Panc1 (cell line): ENCODE results near the gene GNPDA2. TPM values are rescaled to one million over a fixed set of nuclear protein-coding genes. Genes with fewer than 3 reads are reported as not detected.

Experiments used
- ATAC-seq: fragments of 200-7000 bp; cut with Tn5 transposase; 2 replicates; pipeline ENCODE4 v1.9.1; 2020; ENCODE audit warnings: mild to moderate bottlenecking, moderate library complexity
- BruUV-seq: library from RNA; stranded (reverse); fragments of 400-500 nt; replicated peaks from 2 replicates; lab custom pipeline; 2021; lab: Mats Ljungman, UMichigan
- CTCF ChIA-PET: fragments of 300-600 bp; sonication (Branson Sonifier 250); formaldehyde crosslinking; loops from one replicate; lab custom pipeline; 2022; ENCODE audit warnings: antibody characterized with exemption; lab: Charles Lee
- POLR2A ChIA-PET: fragments of 300-600 bp; sonication (Branson Sonifier 250); formaldehyde crosslinking; loops from one replicate; lab custom pipeline; 2022; ENCODE audit warnings: antibody characterized with exemption; lab: Charles Lee
- DNase-seq: peaks from one replicate; pipeline ENCODE4 v3.0.0-alpha.2; 2010; ENCODE audit warnings: low read depth, low spot score
- H3K27ac ChIP-seq: 2 replicates; pipeline ENCODE4 v1.5.1; 2011; ENCODE audit warnings: mild to moderate bottlenecking, low read length, inconsistent platforms
- H3K27me3 ChIP-seq: fragments of 200-500 bp; sonication (Bioruptor generic); 2 replicates; pipeline ENCODE4 v1.6.0; 2014; ENCODE audit warnings: low read length, inconsistent platforms; ENCODE audit not compliant: control insufficient read depth, insufficient read depth
- H3K36me3 ChIP-seq: fragments of 200-500 bp; sonication (Bioruptor generic); 2 replicates; pipeline ENCODE4 v1.5.1; 2014; ENCODE audit warnings: inconsistent platforms, mild to moderate bottlenecking, low read length, moderate library complexity; ENCODE audit not compliant: control insufficient read depth, insufficient read depth
- H3K4me1 ChIP-seq: 2 replicates; pipeline ENCODE4 v1.5.1; 2011; ENCODE audit warnings: inconsistent platforms, mild to moderate bottlenecking, low read length, moderate library complexity; ENCODE audit not compliant: control insufficient read depth, insufficient read depth
- H3K4me3 ChIP-seq, 2 experiments: 2 replicates each; pipeline ENCODE4 v1.5.1; 2011 to 2012; ENCODE audit warnings: low read depth in 2 of 2, low read length in 2 of 2, mild to moderate bottlenecking in 2 of 2, inconsistent platforms in 1 of 2, moderate library complexity in 1 of 2
- H3K9me3 ChIP-seq: fragments of 200-500 bp; sonication (Bioruptor generic); 2 replicates; pipeline ENCODE4 v1.5.1; 2014; ENCODE audit warnings: low read depth, mild to moderate bottlenecking, inconsistent platforms, low read length, moderate library complexity; ENCODE audit not compliant: control insufficient read depth, insufficient read depth
- CTCF ChIP-seq: fragments of 450-650 bp; IDR thresholded peaks from 2 replicates; pipeline ENCODE4 v1.5.1; 2017; ENCODE audit warnings: mild to moderate bottlenecking
- POLR2AphosphoS5 ChIP-seq: IDR thresholded peaks from 2 replicates; pipeline ENCODE4 v1.6.1; 2012; ENCODE audit warnings: mild to moderate bottlenecking, low read depth, low read length, moderate library complexity
- REST ChIP-seq, 2 experiments: IDR thresholded peaks; 2 replicates each; pipeline ENCODE4 v1.6.1; 2011 to 2012; ENCODE audit warnings: low read depth in 2 of 2, control low read depth in 1 of 2, low read length in 1 of 2, mild to moderate bottlenecking in 1 of 2, moderate library complexity in 1 of 2; ENCODE audit not compliant: insufficient read depth in 1 of 2
- SIN3A ChIP-seq: IDR thresholded peaks from 2 replicates; pipeline ENCODE4 v1.6.1; 2012; ENCODE audit warnings: low read depth, mild to moderate bottlenecking, low read length, moderate library complexity, borderline replicate concordance; ENCODE audit not compliant: insufficient read depth
- TCF7L2 ChIP-seq: IDR thresholded peaks from 2 replicates; pipeline ENCODE4 v1.6.1; 2011; ENCODE audit warnings: mild to moderate bottlenecking, low read depth, low read length, inconsistent platforms
- in situ Hi-C: cut with HindIII; loops from 2 replicates; pipeline ENCODE4 v1.10.0; 2016; ENCODE audit warnings: low sequenced_read_pairs, low pct_unique_long_range_greater_than_20kb
- intact Hi-C: fragments of 100-400 bp; cut with micrococcal nuclease; formaldehyde crosslinking; loops from one replicate; pipeline ENCODE4 v1.10.0; 2022; ENCODE audit not compliant: unreplicated experiment
- total RNA-seq: library from RNA; stranded (reverse); gene quantifications from one replicate; pipeline ENCODE4 v1.2.1, GENCODE V29; 2021; ENCODE audit not compliant: unreplicated experiment

GNPDA2 gene
- total RNA-seq, 1 experiment from 2014 or later: 17.9 TPM

- CTCF ChIA-PET: no interaction called here
- no peak for TF ChIP-seq CTCF
- TF ChIP-seq SIN3A: no peak
- no peak for TF ChIP-seq TCF7L2
- no peak for TF ChIP-seq POLR2AphosphoS5
- no peak for TF ChIP-seq REST (IDR thresholded peaks at IDR 0.05; ENCODE audit: insufficient read depth in 1 of 2, low read depth in 2 of 2, low read length in 1 of 2)
- in situ Hi-C loops (no loop called here), intact Hi-C loops (no loop called here)
- Histone ChIP-seq H3K4me3 (no peak overlapping the region), H3K4me1 (no peaks in the 10 kb centered on the region; the same call in 1 of the 2 replicates), H3K27ac (no peak overlapping the region), H3K36me3 (no peaks in the 10 kb centered on the region), H3K9me3 (no peaks in the 10 kb centered on the region), H3K27me3 (no peaks in the 10 kb centered on the region)
- DNase-seq: no peak
- POLR2A ChIA-PET: no interaction called here
- no peak for ATAC-seq
- no TSS peak for BruUV-seq
These were observed 9.8 kb downstream of the GNPDA2 start for GRCh38 chr4:44716597-44716996.

- no TSS peak for BruUV-seq
- intact Hi-C loops (no loop called here), in situ Hi-C loops (no loop called here)
- CTCF ChIA-PET: no interaction called here
- TF ChIP-seq REST (IDR thresholded peaks at IDR 0.05; ENCODE audit: insufficient read depth in 1 of 2, low read depth in 2 of 2, low read length in 1 of 2): no peak
- POLR2A ChIA-PET: no interaction called here
- Histone ChIP-seq H3K4me3 (no peak overlapping the region), H3K4me1 (no peaks in the 10 kb centered on the region), H3K9me3 (no peaks in the 10 kb centered on the region), H3K36me3 (no peaks in the 10 kb centered on the region; the same call in 1 of the 2 replicates), H3K27ac (no peak overlapping the region), H3K27me3 (no peaks in the 10 kb centered on the region)
- no peak for DNase-seq
- no peak for ATAC-seq
These were observed 13.2 kb downstream of the GNPDA2 start for GRCh38 chr4:44713125-44713524.
